Left renal cortex interstitium (tissue), 4 donors: Measurements from ENCODE around the gene IPMK. TPM values are rescaled to one million over a fixed set of nuclear protein-coding genes. Genes with fewer than 3 reads are reported as not detected.
A peak's percentile ranks its signal among the peaks of the same experiment; 100 is the strongest.

Source experiments
- DNase-seq, 4 donors: peaks; one replicate each; pipeline ENCODE4 v3.0.0-alpha.2; 2013; ENCODE audit warnings: low read depth in 4 of 4, low spot score in 2 of 4, missing footprints in 1 of 4
- polyA plus RNA-seq, 4 donors: library from polyadenylated mRNA; unstranded; fragments of 120-200 nt; gene quantifications; one replicate each; pipeline ENCODE4 v1.2.1, GENCODE V29; 2013; ENCODE audit not compliant: insufficient read length in 4 of 4

The IPMK gene
- polyA plus RNA-seq, result 1 to 10 TPM; 6.6 to 8.6 (median 7.2) TPM

DNA sequence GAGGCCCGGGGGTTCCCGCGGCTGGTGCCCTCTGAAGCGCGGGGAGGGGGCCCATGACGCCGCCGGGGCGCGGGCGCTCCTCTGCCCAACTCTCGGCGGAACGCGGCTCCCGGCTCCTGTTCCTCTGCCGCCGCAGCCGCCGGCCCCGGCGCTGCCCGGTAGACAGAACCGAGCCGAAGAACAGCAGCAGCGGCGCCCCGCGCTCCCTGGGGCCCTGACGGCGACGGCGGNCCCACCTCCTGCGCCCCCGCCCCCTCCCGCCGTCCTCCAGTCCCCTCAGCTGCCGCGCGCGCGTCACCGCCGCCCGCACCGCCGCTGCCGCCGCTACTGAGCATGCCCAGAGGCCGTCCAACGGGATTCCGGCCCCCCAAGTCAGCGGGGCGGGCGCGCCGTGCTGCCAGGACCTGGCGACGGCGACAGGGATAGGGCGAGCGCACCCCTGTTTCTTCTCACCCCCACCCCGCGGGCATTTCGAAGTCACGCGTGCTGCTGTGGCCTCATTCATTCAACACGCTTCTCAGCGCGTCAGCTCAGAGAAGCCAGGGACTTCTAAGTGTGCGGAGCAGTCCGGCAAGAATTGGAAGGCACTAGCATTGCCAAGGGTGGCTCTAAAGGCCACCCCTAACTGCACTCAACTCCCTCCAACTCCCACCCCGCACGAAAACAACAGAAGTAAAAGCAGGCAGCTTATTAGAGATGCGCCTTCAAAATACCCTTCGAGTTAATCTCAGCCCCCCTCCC is at the start of gene IPMK:
TSS of gene IPMK (minus strand) at position 182 of the 741 bp plus-strand sequence. CDS start 283 bp downstream, outside the sequence.
- peak; percentile 59 to 76 (median 72) for DNase-seq

DNA sequence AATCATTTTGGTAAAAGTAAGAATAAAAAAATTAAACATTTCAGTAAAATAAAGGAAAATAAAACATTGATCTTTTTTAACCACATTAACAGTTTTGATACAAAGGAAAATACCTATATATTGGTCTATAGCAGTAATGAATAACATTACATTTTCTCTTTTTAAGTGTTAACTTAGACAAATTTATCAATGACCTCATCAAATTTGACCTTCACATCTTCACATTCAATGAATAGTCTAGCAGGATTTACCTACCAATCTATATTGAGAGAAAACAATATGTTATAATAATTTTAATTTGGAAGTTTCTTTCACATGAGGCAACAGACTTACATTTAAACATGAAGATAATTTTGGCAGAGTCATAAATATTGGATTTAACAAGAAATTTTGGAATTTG is 49.2 kb upstream of the IPMK start:
- no peak for DNase-seq

DNA sequence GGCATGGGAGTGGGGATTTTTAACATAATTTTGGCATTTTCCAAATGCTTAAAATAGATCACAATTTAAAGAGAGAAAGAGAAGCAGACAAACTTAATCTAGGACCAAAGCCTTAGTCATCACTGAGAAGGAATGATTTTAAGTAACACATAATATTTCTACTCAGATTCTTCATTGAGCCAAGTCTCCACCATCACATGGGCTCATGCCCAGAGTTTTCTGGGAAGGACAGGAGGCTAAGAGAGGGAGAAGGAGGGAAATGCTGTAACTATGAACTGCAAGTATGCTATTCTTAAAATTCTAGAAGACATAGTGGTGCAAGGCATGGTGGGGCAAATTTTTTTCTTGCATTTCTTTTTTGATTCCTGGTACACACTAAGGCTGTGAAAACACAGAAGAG is 43.3 kb upstream of the IPMK start:
- no peak for DNase-seq

DNA sequence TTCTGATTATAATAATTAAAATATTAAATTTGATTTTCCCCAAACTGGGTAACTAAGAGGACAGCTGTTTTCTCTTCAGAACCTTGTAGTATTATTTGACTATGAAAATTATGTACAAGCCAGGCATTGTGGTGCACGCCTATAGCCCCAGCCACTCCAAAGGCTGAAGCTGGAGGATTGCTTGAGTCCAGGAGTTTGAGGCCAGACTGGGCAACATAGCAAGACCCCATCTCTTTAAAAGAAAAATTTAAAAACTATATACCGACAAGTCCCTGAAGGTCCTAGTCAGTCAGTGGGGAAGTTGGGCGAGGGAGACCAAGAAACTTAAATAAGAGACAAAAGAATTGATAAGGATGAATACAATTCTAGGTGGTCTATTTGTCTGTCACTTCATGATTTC is 40.0 kb upstream of the IPMK start:
- DNase-seq, result no peak

DNA sequence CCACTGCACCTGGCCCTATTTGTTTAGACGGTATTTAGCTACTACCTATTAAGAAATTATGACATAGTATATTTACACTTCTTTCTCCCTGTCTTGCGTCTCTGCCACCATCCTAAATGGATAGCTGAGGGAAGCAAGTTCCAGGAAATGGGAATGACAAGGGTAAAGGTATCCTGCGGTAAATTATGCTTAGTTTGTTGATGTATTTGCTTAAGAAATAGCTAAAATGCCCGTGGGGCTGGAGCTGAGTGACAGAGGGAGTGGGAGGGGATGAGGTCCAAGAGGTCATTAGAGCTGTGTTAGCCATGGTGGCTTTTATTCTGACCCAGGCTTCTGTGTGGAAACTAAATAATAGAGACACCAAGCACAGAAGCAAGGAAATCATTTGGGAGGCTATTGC is 38.1 kb upstream of the IPMK start:
- DNase-seq, result no peak

DNA sequence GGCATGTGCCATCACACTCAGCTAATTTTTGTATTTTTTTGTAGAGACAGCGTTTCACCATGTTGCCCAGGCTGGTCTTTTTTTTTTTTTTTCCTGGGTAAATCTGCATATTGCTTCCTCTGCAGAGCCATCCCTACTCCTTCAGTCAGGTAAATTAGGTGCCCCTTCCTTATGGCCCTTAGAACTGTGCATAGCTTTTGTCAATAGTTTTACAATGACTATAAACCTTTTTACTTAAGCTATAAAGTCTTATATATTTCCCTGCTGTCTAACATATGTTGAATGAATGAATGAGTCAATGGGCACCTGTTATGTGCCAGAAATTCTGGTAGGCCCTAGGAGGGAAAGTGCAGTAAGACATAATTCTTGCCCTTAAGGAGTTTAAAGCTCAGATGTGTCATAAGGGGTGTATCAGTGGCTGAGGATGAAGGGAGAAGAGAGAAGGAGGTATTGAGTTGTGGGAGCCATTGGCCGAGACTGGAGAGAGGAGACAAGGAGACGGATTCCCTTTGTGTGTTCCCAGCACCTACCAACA is 36.5 kb upstream of the IPMK start:
- DNase-seq, result no peak

DNA sequence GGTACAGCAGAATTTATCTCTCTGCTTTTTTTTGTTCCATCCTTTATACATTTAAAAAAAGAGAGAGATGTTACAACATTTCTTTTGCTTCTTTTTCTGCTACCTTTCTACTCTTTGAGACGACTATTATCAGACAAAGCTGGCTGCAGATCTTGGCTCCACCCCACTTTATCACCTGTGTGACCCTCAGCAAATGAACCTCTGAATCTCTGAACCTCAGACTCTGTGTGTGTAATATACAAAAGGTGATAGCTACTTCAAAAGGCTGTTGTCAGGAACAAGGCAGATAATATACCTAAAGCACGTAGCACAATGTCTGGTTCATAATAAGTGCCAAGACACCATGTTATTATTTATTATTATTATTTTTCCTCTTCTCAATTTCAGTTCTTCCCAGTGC is 34.6 kb upstream of the IPMK start:
- no peak for DNase-seq

DNA sequence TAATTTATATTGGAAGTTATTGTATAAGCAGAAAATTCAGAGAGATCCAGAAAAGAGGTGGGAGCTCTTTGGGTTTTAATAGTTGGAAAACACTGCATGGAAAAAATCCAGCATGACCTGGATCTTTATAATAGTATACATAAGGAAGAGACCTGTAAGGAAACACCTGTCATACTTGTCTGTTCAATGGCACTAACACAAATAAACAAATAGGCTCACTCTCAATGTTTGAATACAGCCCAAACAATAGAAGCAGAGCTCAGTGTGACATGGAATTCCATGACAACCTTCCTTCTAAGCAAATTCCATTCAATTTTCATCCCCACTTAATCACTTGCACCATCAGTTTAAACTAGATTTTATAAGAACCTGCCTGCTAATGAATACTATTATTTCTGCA is 33.0 kb upstream of the IPMK start:
- no peak for DNase-seq

DNA sequence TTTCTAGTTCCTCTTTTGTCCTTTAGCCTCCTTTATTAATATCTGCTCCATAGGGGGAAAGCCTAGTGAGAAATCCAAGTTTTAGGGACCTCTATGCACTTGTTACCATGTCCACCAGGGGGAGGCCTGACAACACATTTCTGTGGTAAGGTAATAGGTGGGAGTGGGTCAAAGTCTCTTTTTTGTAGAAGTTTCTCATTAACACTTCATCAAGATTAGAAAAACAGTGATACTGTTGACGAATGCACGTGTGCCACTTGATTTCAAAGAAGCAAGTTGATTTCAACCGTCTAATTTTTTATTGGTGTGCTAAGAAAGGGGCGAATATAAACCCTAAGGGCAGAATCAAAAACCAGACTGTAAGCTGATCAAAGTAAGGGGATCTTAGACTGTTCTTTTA is 31.9 kb upstream of the IPMK start:
- DNase-seq, result peak in 3 of 4 donors; percentile 11 to 43 (median 20)

DNA sequence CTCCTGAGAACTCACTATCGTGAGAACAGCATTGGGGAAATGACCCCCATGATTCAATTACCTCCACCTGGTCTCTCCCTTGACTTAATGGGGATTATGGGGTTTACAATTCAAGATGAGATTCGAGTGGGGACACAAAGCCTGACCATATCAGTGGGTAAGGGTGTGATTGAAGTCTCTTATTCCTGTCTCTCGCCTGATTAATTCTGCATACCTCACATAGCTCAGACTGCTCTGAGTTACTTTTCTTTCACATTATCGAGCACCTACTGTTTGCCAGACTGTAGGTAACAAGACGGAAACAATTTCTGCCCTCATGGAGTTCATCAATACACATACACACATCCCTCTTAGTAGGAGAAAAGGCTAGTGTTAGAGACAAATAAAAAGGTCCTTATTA is 26.3 kb upstream of the IPMK start:
- no peak for DNase-seq

DNA sequence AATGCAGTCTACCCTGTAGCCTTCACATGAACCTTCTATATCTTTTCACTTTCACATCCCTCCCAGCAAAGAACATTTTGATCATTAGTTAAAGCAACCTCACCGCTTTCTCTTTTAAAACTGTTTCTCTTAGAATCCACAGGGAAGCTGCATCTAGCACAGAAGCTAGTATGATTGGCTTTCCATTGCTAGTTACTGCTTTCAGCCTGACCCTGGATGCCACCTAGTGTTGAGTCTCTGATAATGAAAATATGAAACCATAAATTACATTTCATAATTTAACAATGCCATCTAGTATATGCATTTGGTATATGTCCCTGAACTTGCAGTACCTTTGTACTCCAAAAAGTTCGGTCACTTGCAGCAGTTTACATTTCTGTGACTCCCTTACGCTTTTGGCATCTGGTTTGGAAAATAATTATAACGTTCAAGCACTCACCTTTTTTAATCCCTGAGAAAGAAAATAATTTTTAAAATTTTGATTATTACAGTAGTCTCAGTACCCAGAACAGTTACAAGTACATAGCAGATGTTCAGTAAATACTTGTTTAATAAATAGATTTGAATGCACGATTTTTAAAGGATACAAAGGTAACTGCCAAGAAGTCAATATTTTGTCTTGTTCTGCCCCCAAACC is 24.0 kb upstream of the IPMK start:
- no peak for DNase-seq

DNA sequence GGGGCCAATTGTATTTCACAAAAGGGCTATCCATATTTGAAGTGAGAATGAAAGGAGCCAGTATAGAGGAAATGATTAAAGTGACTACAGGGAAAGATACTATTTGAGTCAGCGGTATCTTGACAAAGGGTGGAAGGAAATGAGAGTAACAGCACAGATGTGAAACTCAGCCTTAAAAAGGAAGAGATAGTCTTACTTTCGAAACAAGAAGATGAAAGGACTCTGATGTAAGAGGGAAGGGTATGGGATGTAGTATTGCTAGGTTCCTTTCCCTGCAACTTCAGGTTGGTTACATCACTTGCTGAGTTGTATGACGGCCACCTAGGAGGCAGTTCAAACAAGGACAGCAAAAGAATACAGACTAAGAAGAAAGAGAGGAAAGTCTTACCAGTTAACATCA is 14.9 kb upstream of the IPMK start:
- no peak for DNase-seq

DNA sequence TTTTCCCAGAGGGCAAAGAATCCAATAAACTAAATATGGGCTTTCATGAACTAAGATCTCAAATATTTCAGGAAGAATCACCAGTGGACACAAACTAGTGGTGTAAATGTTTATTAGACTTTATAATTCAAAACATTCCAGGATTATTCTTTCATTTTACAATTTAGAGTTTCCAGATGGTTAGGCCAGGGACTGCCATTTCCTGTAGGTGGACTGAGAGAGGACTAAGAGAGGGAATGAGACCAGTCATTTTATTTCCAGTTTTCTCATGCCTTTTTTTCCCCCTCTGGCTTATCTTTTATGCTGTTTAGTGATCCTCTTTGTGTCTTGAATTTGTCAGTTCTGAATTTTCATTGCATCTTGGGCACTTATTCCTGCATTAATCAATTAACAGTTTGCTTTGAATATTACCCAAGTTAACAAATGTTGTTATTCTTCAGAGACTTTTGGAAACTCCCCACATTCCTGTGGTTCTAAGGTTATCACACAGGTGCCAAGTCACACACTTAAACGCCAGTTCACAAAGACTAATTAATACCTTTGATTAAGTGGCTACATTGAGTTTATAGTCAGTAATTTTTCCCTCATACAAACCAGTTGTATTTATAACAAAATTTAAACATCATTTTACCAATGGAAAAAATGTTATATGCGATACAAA is 13.5 kb upstream of the IPMK start:
- DNase-seq, result no peak

DNA sequence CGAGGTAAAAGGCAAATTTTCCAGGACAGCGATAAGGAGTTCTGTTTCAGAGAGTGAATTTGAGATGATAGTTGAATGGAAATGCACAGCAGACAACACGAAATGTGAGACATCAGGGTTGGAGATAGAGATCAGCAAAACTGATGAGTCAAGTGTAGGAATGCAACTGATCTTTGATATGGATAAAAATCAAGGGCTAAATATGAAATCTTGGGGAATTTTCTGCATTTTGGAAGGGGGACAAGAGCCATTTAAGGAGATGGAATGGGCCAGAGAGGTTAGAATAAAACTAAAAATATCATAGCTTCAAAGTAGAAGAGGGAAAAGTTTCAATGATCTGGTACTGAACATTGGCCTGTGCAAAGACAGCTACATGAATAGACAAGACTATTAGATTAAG is 12.8 kb upstream of the IPMK start:
- no peak for DNase-seq

DNA sequence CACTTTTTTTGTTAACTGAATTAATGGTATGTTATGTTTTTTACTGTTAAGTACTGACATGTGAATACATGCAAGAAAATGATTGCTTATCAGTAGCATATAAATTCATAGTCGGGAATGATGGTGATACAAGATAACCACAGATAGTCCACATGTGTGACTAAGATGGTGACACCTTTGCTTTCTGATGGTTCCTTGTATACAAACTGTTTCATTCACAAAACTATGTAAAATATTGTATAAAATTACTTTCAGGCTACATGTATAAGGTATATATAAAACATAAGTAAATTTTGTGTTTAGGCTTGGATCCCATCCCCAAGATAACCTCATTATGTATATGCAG is 11.2 kb upstream of the IPMK start:
- DNase-seq, result no peak

DNA sequence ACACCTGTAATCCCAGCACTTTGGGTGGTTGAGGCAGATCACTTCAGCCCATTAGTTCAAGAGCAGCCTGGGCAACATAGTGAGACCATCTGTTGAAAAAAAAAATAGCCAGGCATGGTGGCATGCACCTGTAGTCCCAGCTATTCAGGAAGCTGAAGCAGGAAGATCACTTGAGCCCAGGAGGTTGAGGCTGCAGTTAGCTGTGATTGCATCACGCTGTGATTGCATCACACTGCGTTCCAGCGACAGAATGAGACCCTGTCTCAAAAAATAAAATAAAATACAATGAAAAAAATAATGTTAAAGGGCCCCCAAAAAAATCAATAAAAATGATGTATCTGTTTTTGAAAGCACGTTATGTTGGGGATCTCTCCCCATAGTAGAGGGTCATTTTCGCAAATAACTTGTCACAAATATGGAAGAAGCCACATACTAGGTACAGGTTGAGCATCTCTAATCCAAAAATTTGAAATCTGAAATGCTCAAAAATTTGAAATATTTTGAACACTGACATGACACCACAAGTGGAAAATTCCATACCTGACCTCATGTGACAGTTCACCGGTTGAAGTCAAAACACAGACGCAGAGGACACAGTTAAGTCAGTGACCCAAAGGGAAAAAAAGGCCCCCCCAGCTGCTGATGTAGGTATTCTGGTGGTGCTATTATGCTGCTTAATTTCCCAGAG is 10.7 kb upstream of the IPMK start:
- DNase-seq, result no peak

DNA sequence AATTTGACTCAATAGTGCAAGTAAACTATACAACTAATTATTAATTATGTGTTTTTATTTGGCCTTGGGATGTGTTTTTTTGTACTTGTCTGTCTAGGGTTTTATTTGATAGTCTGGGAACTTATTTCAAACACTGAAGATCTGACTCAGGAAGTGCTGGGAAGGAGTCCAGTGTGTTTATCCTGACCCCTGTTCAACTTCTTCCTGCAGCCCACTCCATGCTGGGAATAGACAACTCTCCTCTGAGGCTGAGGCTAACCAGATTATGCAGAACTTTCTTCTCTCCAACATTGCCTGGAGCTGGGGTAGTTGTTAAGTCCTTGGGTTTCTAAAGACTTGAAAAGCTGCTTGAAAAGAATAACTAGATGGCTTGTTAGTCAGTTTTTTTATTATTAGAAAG is 8.2 kb upstream of the IPMK start:
- DNase-seq, result no peak

DNA sequence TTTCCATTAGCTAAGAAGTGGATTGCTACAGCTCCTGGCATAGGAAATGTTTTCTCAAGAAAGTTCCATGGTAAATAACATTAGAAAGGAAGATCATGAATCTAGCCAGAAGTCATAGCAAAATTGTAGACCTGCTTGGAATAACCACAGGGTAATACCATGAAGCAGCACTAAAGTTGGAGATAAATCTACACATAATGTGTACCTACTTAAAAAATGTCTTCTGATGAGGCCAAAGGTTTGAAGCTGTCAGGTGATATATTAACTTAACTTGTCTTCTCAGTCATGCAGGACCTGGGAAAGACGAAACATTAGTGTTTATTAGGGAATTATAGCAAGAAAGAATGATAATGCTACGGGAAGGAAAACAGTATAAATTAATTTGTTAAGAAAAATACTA is 7.6 kb upstream of the IPMK start:
- no peak for DNase-seq

DNA sequence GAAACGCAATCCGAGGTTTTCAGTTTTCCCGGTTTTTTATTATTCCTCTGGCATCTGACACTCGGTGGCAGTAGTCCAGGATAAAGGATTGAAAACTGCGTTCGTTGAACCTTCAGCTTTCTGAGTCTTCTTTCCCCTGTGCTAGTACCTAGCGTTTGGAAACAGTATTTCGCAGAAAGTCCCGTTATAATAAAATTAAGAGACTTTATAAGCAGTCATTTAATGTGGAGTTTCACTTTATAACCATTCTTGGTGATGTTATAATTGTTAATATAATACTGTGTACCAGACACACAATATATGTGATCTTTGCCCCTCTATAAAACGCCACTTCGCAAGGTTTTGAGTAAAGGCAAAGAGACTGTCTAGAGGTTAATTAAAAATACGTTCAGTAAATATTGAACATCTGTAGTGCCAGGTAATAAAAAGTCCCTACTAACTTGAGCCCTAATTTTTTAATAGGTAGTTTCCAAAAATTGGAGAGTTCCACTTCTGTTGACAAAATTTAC is 2.1 kb upstream of the IPMK start:
- DNase-seq, result no peak

DNA sequence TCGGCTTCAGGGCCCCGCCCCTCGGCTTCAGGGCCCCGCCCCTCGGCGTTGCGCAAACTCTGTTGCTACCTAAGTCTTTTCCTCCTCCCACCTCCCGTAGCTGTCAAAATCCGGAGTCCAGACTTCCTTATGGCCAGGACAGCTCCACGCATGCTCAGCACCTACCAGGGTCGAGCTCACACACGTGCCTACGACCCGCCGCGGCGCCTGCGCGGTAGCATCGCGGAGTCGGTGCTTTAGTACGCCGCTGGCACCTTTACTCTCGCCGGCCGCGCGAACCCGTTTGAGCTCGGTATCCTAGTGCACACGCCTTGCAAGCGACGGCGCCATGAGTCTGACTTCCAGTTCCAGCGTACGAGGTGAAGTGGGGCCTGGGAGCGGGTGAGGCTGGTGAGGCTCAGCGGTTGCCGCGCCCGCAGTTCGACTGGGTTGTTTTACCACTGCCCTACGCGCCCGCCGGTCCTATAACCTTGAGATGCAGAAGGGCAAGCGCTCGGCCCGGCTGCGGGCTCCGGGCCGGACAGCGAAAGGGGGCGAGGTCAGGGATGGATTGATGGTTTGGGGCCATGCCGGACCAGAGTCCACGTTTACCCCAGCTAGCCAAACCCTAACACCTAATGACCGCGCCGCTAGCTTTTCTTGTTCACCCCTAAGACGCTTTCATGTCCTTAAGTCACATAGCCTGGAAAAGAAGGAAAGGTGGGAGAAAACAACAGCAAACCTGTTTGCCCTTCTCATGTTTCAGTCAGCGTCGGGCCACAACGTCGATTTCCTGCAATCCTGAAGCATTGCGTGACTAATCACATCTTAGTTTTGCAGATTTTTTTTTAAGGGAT is 1.5 kb upstream of the IPMK start, which contains the start of gene CISD1:
TSS of gene CISD1 (plus strand) at position 217 of the 836 bp plus-strand sequence. CDS start at position 329, 112 bp downstream.
- DNase-seq, result peak; percentile 93 to 96 (median 94)
